ENCODE results near the gene BBLN.
"Not testable (repeated sequence)": the region's sequence is repeated elsewhere in the genome, so short reads cannot be mapped to it uniquely, and the experiment has no call there.

Gene BBLN

GRCh38 chr9:128162215-128163026 lies 2.4 kb downstream of the BBLN start:
- DNase-seq (ENCODE audit: low read depth in 2 of 2) = no peak

GRCh38 chr9:128163027-128163515 lies 3.0 kb downstream of the BBLN start:
- DNase-seq (ENCODE audit: low read depth in 2 of 2) = no peak

DNA sequence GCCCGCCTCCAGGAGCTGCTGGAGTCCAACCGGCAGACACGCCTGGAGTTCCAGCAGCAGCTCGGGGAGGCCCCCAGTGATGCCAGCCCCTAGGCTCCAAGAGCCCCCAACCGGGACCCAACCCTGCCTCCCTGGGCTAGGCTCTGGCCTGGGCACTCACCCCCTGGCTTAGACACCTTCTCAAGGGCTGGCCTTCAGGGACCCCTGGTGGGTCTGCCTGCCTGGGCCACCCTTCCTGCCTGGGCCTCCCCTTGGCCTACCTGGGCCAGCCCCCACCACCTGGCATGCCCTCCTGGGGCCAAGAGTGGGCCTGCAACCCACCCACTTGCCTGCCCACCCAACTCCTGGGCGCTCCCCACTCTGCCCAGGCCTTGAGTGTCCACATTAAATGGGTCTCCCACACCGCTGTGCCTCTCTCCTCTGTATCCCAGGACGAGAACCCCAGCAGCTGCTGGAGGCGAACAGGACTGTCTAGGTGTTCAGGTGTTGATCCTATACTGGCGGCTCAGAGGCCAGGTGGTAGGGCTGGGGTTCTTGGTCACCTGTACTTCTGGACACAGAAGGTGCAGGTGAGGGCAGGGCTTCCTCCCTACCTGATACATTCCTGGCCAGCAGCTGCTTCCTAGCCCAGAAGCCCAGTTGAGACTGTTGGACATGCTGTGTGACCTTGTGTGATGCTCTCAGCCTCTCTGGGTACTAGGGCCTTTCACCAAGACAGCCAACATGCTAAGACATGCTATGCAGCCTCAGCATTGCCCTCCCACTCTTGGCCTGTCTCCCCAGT lies 3.6 kb downstream of the BBLN start:
- no peak for DNase-seq (ENCODE audit: low read depth in 2 of 2)

DNA sequence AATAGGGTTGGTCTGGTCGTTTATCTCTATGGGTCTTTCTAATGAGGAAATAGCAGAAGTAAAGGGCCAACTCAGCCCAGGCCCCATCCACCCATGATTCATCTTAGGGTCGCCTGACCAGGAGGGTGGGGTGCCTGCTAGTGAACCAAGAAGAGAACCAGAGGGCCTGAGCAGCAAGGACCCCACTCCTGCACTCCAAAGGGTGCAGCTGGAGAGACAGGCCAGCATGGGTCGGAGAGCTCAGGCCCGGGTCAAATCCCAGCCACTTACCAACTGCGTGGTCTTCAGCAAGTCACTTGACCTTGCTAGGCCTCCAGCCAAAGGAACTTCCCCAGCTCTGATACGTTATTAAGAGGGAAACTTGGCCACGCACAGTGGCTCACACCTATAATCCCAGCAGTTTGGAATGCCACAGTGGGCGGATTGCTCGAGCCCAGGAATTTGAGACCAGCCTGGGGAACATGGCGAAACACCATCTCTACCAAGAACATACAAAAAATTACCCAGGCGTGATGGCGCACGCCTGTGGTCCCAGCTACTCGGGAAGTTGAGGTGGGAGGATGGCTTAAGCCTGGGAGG lies 4.3 kb downstream of the BBLN start:
- DNase-seq (ENCODE audit: low read depth in 2 of 2) = no peak

DNA sequence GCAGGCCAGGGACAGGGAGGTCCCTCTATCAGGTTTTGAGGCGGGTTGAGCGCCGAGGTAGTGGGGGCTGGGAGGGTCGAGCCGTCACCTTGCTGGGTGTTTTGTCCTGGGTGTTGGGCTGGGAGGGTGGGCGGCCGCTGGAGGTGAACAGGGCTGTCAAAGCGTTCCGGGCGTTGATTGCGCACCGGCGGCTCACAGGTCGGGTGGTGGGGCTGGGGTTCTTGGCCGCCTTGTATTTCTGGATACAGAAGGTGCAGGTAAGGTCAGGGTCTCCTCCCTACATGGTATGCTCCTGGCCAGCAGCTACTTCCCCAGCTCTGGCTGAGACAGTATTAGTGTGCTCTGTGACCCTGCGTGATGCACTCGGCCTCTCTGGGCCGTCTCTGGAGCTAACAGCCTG lies 6.1 kb downstream of the BBLN start:
- no peak for DNase-seq (ENCODE audit: low read depth in 2 of 2)

GRCh38 chr9:128167209-128167608 lies 7.1 kb downstream of the BBLN start:
- no peak for DNase-seq (ENCODE audit: low read depth in 2 of 2)

DNA sequence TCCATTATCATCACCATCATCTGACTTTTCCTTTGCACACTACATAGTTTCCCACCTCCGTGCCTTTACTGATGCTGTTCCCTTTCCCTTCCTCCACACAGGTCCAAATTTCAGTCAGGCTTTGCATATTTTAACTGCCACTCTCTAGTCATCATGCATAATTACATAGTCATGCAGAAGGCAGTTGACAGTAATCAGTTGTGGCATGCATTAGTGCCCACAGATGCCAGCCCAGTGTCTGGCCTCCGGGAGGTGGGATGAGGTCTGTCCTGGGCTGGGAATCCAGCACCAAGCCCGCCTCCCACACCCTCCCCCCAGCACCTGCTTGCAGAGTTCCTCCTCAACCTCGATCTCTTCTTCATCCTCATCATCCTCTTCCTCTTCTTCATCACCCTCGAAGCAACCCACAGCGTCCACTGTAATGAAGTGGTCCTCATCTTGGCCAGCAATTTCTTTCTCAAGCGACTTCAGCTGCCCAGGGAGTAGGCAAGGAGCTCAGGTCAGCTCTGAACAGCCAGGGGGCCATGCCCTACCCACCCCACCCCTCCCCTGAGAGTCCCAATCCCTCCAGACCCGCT lies 8.8 kb downstream of the BBLN start:
- DNase-seq (ENCODE audit: low read depth in 2 of 2) = no peak

GRCh38 chr9:128169492-128169891 lies 9.4 kb downstream of the BBLN start:
- DNase-seq (ENCODE audit: low read depth in 2 of 2) = no peak

- no peak for DNase-seq (ENCODE audit: low read depth in 2 of 2)
These were observed 9.9 kb downstream of the BBLN start for GRCh38 chr9:128169925-128170324.

DNA sequence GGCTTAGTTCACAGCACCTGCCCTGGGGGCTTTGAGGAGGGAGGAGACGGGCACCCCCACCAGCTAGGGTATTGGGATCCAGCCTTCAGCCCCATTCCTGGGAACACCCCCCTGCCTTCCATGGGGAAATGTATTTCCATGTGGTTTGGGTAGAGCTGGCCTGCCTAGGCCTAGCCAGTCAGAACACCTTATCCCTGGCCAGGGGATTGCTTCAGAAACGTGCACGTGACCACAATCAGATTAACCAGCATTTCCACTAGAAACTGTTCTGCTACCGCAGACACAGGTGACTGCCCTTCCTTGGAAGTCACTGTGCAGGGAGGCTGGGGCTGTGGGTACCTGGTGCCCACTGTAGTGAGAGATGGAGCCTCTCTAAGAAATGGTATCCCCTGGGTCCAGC lies 14.0 kb downstream of the BBLN start:
- DNase-seq (ENCODE audit: low read depth in 2 of 2) = no peak

DNA sequence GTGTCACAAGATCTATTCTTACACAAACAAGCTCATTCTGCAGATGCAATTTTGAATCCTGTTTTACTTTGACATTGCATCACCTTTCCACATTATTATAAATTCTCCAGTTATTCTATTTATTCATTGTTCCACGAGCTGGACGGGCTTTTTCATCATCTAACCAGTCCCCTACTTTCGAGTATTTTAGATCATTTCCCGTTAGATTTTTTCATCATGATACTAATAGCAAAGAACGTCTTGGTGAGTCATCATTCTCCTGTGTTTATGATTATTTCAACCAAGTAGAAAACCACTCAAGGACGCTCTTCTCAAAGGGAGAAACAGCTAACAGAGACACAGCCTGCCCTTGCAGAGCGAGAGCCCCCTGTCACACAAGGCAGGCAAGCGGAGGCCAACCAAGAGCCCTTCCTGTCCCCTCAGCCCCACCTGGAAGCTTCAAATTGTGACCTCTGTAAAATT lies 15.1 kb downstream of the BBLN start:
- no peak for DNase-seq (ENCODE audit: low read depth in 2 of 2)

GRCh38 chr9:128175726-128176125 lies 15.7 kb downstream of the BBLN start:
- no peak for DNase-seq (ENCODE audit: low read depth in 2 of 2)

GRCh38 chr9:128178806-128179431 lies 18.9 kb downstream of the BBLN start:
- DNase-seq (ENCODE audit: low read depth in 2 of 2) = no peak

DNA sequence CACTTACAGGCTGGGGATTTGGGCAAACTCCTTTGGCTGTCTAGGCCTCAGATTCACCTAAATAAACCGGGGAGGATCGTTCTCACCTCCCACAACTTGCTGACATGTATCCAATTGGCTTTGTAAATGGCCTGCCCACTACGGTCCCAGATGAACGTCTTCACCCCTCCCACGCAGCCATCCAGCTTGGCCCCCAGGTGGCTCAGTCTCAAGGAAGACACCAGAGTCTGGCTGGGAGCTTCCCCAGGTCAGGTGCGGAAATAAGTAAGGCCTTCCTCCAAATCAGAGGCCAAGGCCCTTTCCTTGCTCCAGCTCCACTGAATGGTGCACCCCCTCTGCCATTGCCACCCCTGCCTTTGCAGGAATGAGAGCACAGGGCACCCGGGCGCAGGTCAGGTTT lies 19.9 kb downstream of the BBLN start:
- no peak for DNase-seq (ENCODE audit: low read depth in 2 of 2)

- no peak for DNase-seq (ENCODE audit: low read depth in 2 of 2)
These were observed 20.4 kb downstream of the BBLN start for GRCh38 chr9:128180447-128180846.

DNA sequence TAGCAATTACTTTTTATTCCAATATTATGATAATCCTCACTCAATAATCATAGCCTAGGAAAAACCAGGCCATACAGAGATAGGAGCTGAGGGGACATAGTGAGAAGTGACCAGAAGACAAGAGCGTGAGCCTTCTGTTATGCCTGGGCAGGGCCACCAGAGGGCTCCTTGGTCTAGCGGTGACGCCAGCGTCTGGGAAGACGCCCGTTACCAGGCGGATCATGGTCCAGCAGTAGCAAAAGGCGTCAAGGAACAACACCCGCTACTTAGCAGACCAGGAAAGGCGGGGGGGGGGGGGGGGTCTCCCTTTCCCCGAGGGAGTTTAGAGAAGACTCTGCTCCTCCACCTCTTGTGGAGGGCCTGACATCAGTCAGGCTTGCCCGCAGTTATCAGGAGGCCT lies 21.4 kb downstream of the BBLN start:
- DNase-seq (ENCODE audit: low read depth in 2 of 2) = not testable (repeated sequence)

DNA sequence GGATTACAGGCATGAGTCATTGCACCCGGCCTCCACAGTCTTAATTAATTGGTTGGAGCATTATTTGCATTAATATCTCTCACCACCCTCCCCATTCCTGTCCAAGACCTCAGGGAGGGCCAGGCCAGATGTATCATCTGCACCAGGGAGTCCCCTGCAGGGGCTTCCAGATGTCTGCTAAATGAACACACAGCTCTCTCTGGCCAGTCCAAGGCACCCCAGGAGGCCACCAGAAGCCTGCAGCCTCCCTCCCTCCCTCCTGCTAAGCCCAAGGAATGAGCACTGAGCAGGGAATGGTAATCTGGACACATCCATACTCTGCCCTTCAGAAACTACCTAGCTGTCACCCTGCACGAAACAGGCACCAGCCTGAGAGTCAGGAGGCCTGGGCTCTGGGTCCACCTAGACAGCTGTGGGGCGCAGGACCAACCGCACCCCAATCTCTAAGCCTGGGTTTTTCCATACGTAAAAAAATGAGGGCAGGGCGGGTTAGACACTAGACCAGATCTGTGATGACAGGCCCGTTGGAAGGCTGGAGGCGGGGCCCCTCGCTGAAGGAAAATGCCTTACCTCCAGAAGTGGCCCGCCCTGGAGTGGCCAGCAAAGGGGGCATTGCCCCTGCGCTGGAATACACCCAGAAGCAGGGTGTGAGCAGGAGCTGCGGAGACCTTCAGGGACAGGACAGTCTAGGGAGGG lies 23.0 kb downstream of the BBLN start:
- DNase-seq (ENCODE audit: low read depth in 2 of 2) = no peak

- no peak for DNase-seq (ENCODE audit: low read depth in 2 of 2)
These were observed 26.2 kb downstream of the BBLN start for GRCh38 chr9:128185979-128186965.

DNA sequence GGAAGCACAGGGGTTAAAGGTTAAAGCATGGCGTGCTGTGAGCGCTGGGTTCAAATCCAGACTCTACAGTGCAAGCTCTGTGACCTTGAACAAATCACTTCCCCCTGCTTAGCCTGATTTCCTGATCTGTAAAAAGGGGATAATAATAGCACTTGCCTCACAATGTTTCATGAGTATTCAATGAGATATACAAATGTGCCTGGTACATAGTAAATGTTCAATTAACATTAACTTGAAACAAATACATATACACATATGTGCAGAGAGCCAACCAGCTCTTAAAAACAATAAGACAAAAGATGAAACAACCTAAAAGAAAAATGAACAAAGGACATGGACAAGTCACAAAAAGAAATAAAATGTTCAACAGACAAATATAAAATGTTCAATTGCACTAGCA lies 27.3 kb downstream of the BBLN start:
- no peak for DNase-seq (ENCODE audit: low read depth in 2 of 2)

DNA sequence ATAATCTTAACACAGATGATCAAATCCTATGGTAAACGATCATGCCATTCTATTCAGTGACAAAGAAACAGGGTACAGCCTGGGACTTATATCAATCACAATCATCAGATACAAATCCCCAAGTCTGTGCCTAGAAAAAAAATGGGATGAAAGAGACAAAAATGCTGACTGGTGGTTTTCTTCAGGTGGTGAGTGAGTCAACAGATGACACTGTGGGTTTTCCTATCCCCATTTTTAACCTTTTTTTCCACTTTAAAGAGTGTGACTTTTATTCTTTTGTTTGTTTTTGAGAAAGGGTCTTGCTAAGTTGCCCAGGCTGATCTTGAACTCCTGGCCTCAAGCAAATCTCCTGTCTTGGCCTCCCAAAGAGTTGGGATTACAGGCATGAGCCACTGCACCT lies 28.1 kb downstream of the BBLN start:
- no peak for DNase-seq (ENCODE audit: low read depth in 2 of 2)
